ENCODE measurements around the gene FAM228A.

DNA sequence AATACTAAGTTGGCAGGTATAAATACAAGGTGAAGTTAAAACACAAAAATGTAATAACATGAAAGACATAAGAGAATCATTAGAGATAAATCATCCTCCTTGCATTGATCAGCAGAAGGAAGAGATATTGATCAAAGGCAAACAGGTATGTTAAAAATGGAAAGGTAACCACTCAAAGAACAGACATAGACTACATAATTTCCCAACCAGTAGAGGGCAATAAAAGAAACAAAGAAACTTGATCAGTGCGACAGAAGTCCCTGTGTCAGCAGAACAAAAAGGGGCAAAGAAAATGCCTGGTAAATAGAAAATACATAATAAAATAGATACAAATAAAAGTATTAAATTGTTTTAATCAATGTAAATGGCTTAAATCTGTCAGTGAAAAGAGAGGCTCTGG lies 53.6 kb downstream of the FAM228A start:
- TF ChIP-seq EZH2phosphoT487 (IDR thresholded peaks at IDR 0.05; ENCODE audit: borderline replicate concordance): no peak
- TF ChIP-seq, protein P1, sequence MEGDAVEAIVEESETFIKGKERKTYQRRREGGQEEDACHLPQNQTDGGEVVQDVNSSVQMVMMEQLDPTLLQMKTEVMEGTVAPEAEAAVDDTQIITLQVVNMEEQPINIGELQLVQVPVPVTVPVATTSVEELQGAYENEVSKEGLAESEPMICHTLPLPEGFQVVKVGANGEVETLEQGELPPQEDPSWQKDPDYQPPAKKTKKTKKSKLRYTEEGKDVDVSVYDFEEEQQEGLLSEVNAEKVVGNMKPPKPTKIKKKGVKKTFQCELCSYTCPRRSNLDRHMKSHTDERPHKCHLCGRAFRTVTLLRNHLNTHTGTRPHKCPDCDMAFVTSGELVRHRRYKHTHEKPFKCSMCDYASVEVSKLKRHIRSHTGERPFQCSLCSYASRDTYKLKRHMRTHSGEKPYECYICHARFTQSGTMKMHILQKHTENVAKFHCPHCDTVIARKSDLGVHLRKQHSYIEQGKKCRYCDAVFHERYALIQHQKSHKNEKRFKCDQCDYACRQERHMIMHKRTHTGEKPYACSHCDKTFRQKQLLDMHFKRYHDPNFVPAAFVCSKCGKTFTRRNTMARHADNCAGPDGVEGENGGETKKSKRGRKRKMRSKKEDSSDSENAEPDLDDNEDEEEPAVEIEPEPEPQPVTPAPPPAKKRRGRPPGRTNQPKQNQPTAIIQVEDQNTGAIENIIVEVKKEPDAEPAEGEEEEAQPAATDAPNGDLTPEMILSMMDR (conservative IDR thresholded peaks at IDR 0.05; ENCODE audit: low read length): peak; percentile 59

Data from Loucy (cell line).